NB4 (cell line): Measurements from ENCODE around the gene BCL11A.

ENCODE experiments used
- CTCF ChIP-seq: IDR thresholded peaks from one replicate; pipeline ENCODE4 v1.5.1; 2012; ENCODE audit warnings: low read depth, low read length
- MAX ChIP-seq: IDR thresholded peaks from 2 replicates; pipeline ENCODE4 v1.6.1; 2011; ENCODE audit warnings: low read depth, low read length
- MYC ChIP-seq: IDR thresholded peaks from 2 replicates; pipeline ENCODE4 v1.6.1; 2011; ENCODE audit warnings: low read depth, low read length
- POLR2A ChIP-seq: IDR thresholded peaks from 2 replicates; pipeline ENCODE4 v1.6.1; 2011; ENCODE audit warnings: mild to moderate bottlenecking; ENCODE audit not compliant: insufficient read length; ENCODE audit errors: extremely low read depth

GRCh38 chr2:60469536-60470317, 83.7 kb downstream of the BCL11A start:
- TF ChIP-seq MAX = no peak
- no peak for TF ChIP-seq CTCF
- no peak for TF ChIP-seq POLR2A
- TF ChIP-seq MYC = no peak
